ENCODE data around the gene BCL3.

GRCh38 chr19:44785993-44786392 lies 37.5 kb downstream of the BCL3 start:
- no peak for TF ChIP-seq POLR2A (IDR thresholded peaks at IDR 0.05; ENCODE audit: low read length)
- no peak for TF ChIP-seq GATA1 (IDR thresholded peaks at IDR 0.05; ENCODE audit: low read depth, low read length)

All from erythroblast (primary cell).